GM12878 (cell line): ENCODE results near the gene SAC3D1. TPM values are rescaled to one million over a fixed set of nuclear protein-coding genes. Genes with fewer than 3 reads are reported as not detected.

Source experiments
- ATF3 ChIP-seq: IDR thresholded peaks from 2 replicates; pipeline ENCODE4 v1.6.1; 2011; ENCODE audit warnings: low read depth, mild to moderate bottlenecking, low read length, moderate library complexity, borderline replicate concordance; ENCODE audit errors: extremely low read depth
- CTCF ChIP-seq, 3 experiments: IDR thresholded peaks in 2 of 3; conservative IDR thresholded peaks in 1 of 3; 2 replicates each; pipeline ENCODE4 v1.5.1; 2011; ENCODE audit warnings: low read depth in 3 of 3, low read length in 3 of 3, mild to moderate bottlenecking in 3 of 3, control low read depth in 2 of 3, moderate library complexity in 2 of 3, inconsistent platforms in 1 of 3, mixed read lengths in 1 of 3; ENCODE audit not compliant: control insufficient read depth in 2 of 3, insufficient read depth in 1 of 3; ENCODE audit errors: extremely low read depth in 1 of 3
- EGR1 ChIP-seq, 2 experiments: IDR thresholded peaks; 1 replicate in 1 of 2; 2 replicates in 1 of 2; pipeline ENCODE4 v1.6.1; 2011 to 2012; ENCODE audit warnings: low read depth in 2 of 2, low read length in 2 of 2, borderline replicate concordance in 1 of 2, mild to moderate bottlenecking in 1 of 2, moderate library complexity in 1 of 2
- ELK1 ChIP-seq: IDR thresholded peaks from 2 replicates; pipeline ENCODE4 v1.6.1; 2012; ENCODE audit warnings: low read depth, low read length, improper control_type of control experiment
- FOXM1 ChIP-seq: IDR thresholded peaks from 2 replicates; pipeline ENCODE4 v1.6.1; 2012; ENCODE audit warnings: low read depth, mild to moderate bottlenecking, inconsistent platforms, low read length, moderate library complexity
- GATAD2B ChIP-seq: fragments of 450-650 bp; conservative IDR thresholded peaks from 2 replicates; pipeline ENCODE4 v1.6.1; 2017; ENCODE audit warnings: low read depth, mild to moderate bottlenecking, moderate library complexity
- HDAC2 ChIP-seq: fragments of 200-600 bp; sonication (generic); IDR thresholded peaks from 2 replicates; pipeline ENCODE4 v1.6.1; 2017
- KDM1A ChIP-seq: fragments of 200-600 bp; sonication (generic); IDR thresholded peaks from 2 replicates; pipeline ENCODE4 v1.6.1; 2016; ENCODE audit warnings: borderline replicate concordance
- MYB ChIP-seq: fragments of 150-350 bp; IDR thresholded peaks from 2 replicates; pipeline ENCODE4 v1.6.1; 2014; ENCODE audit warnings: mild to moderate bottlenecking, low read depth, low read length, borderline replicate concordance
- PML ChIP-seq: IDR thresholded peaks from 2 replicates; pipeline ENCODE4 v1.6.1; 2012; ENCODE audit warnings: low read length, inconsistent platforms
- PRDM15 ChIP-seq: fragments of 450-650 bp; formaldehyde crosslinking; IDR thresholded peaks from 2 replicates; pipeline ENCODE4 v1.4.0; 2020; ENCODE audit warnings: mild to moderate bottlenecking, moderate library complexity
- RB1 ChIP-seq: fragments of 450-650 bp; formaldehyde crosslinking; IDR thresholded peaks from 2 replicates; pipeline ENCODE4 v1.6.1; 2017; ENCODE audit warnings: mild to moderate bottlenecking, borderline replicate concordance
- SMAD5 ChIP-seq: IDR thresholded peaks from 2 replicates; pipeline ENCODE4 v1.6.1; 2016; ENCODE audit warnings: antibody characterized with exemption, low read depth
- SMC3 ChIP-seq: IDR thresholded peaks from 2 replicates; pipeline ENCODE4 v1.6.1; 2011; ENCODE audit warnings: low read length, improper control_type of control experiment, borderline replicate concordance
- SP1 ChIP-seq: IDR thresholded peaks from one replicate; pipeline ENCODE4 v1.6.1; 2011; ENCODE audit warnings: low read depth, low read length
- SPI1 ChIP-seq: IDR thresholded peaks from 2 replicates; pipeline ENCODE4 v1.6.1; 2011; ENCODE audit warnings: low read depth, mild to moderate bottlenecking, low read length, moderate library complexity, borderline replicate concordance; ENCODE audit not compliant: insufficient read depth
- SRF ChIP-seq, 2 experiments: IDR thresholded peaks; 2 replicates each; pipeline ENCODE4 v1.6.1; 2011; ENCODE audit warnings: low read depth in 2 of 2, low read length in 2 of 2, mild to moderate bottlenecking in 1 of 2, moderate library complexity in 1 of 2
- TARDBP ChIP-seq: IDR thresholded peaks from 2 replicates; pipeline ENCODE4 v1.6.1; 2016; ENCODE audit warnings: borderline replicate concordance
- WRNIP1 ChIP-seq: IDR thresholded peaks from 2 replicates; pipeline ENCODE4 v1.6.1; 2011; ENCODE audit warnings: low read depth, low read length, improper control_type of control experiment, borderline replicate concordance
- ZBTB33 ChIP-seq: fragments of 450-650 bp; IDR thresholded peaks from 2 replicates; pipeline ENCODE4 v1.6.1; 2017; ENCODE audit warnings: mild to moderate bottlenecking
- polyA plus RNA-seq, 11 experiments: library from polyadenylated mRNA; depleted of rRNA in 4 of 11; unstranded in 6 of 11; stranded (reverse) in 5 of 11; fragments of >200 nt; fragmentation: Nextera tagmentation in 4 of 11; fragmentation: Illumina TruSeq in 1 of 11; extraction: Ambion mirVana in 4 of 11; extraction: Trizol in 1 of 11; gene quantifications; 1 replicate in 1 of 11; 2 replicates in 10 of 11; pipeline versions ENCODE4 v1.2.1 to v1.2.3, GENCODE V29; 2011 to 2016; ENCODE audit warnings: inconsistent platforms in 2 of 11, missing spikeins in 2 of 11, low read depth in 1 of 11
- total RNA-seq, 4 experiments: library from RNA; depleted of rRNA in 3 of 4; stranded (reverse); fragments of >200 nt in 3 of 4; fragmentation: Illumina TruSeq in 1 of 4; extraction: Trizol in 1 of 4; gene quantifications; 2 replicates each; pipeline versions ENCODE4 v1.2.1 to v1.2.3, GENCODE V29; 2013 to 2021

Gene SAC3D1
- total and polyA plus RNA-seq, 10 of the 15 experiments (the other 5 are each of a cell fraction or from before 2014, with no cell fraction given): 0.16 to 44.6 (median 12.1) TPM

GRCh38 chr11:65027213-65028067 lies 13.6 kb upstream of the SAC3D1 start, which contains the start of gene SNX15 (continued):
- TF ChIP-seq WRNIP1 (0 out of 2 replicates have a peak, but pooled peaks have one; percentile 31), SPI1 (no peak), SMC3 (0 out of 2 replicates have a peak, but pooled peaks have one; percentile 4), ZBTB33 (no peak), CTCF (IDR thresholded peaks at IDR 0.05 in 2 of 3, conservative IDR thresholded peaks at IDR 0.05 in 1 of 3; ENCODE audit: control insufficient read depth in 2 of 3, extremely low read depth in 1 of 3, insufficient read depth in 1 of 3, low read depth in 3 of 3, low read length in 3 of 3) (peak; percentile 29 to 45 (median 37); a peak in 4 of 6 replicates), HDAC2 (no peak), SP1 (peak; percentile 95), MYB (no peak), SMAD5 (no peak), PML (no peak; the same call in 1 of the 2 replicates), ATF3 (no peak), TARDBP (no peak), FOXM1 (no peak), SRF (IDR thresholded peaks at IDR 0.05; ENCODE audit: low read depth in 2 of 2, low read length in 2 of 2) (0 out of 4 replicates have a peak, but pooled peaks of 1 of the 2 experiments have one; percentile 7), KDM1A (no peak), RB1 (peak; percentile 69; the same call in 1 of the 2 replicates), GATAD2B (no peak), EGR1 (IDR thresholded peaks at IDR 0.05; ENCODE audit: borderline replicate concordance in 1 of 2, low read depth in 2 of 2, low read length in 2 of 2) (peak in 1 of 2 experiments; percentile 49; a peak in 2 of 3 replicates), PRDM15 (CRISPR knock-in tag) (no peak), ELK1 (peak; percentile 50; the same call in 1 of the 2 replicates)
